HG03095 (cell line): ENCODE data around the gene ZNF225.
A peak's percentile ranks its signal among the peaks of the same experiment; 100 is the strongest.
"Not testable (repeated sequence)": the region's sequence is repeated elsewhere in the genome, so short reads cannot be mapped to it uniquely, and the experiment has no call there.

Experiments used
- ATAC-seq: cut with Tn5 transposase; IDR thresholded peaks from one replicate; pipeline ENCODE4 v1.9.1; 2021; ENCODE audit warnings: moderate library complexity; ENCODE audit not compliant: unreplicated experiment

Gene ZNF225

GRCh38 chr19:44156475-44156874 lies 43.3 kb downstream of the ZNF225 start:
- ATAC-seq, result no peak

- ATAC-seq, result no peak
Observed at GRCh38 chr19:44163789-44164188, 50.6 kb downstream of the ZNF225 start.

DNA sequence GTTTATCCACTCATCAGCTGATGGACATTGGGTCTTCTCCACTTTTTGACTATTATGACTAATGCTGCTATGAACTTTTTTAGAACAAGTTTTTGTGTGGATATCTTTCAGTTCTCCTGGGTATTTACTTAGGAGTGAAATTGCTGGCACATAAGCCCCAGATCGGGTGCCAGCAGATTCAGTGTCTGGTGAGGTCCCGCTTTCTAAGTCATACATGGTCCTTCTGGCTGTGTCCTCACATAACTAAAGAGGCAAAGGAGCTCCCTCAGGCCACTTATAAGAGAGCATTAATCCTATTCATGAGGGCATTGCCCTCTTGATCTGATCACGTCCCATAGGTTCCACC lies 51.1 kb downstream of the ZNF225 start:
- peak; percentile 8 for ATAC-seq

- ATAC-seq, result peak; percentile 78
Observed at GRCh38 chr19:44164673-44165512, 51.7 kb downstream of the ZNF225 start, which contains the start of gene ZNF226. Gene ZNF226, plus strand, starts transcription at chr19:44165100. Its CDS starts 4,981 bp downstream, at chr19:44170081.

DNA sequence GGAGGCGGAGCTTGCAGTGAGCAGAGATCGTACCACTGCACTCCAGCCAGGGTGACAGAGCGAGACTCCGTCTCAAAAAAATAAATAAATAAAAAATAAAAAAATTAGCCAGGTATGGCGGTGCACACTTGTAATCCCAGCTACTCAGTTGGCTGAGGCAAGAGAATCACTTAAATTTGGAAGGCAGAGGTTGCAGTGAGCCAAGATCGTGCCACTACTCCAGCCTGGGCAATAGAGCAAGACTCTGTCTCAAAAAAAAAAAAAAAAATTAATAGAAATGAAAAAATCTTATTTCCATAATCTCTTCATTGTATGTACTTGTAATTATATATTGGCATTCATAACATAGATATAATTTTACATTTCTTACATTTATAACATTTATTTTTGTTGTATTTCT lies 57.5 kb downstream of the ZNF225 start:
- not testable (repeated sequence) for ATAC-seq

GRCh38 chr19:44176590-44176989 lies 63.4 kb downstream of the ZNF225 start:
- no peak for ATAC-seq

DNA sequence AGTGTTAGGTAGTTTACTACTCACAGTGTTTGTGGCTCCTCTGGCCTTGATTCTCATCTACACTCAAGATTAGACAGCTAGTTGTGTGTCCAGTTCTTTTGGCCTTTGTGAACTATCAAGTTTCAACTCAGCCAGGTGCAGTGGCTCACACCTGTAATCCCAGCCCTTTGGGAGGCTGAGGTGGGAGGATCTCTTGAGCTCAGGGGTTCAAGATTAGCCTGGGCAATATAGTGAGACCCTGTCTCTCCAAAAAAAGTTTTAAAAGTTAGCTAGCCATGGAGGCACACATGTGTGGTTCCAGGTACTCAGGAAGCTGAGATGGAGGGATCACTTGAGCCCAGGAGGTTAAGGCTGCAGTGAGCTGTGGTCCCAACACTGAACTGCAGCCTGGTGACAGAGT lies 67.8 kb downstream of the ZNF225 start:
- no peak for ATAC-seq

GRCh38 chr19:44182145-44182544 lies 68.9 kb downstream of the ZNF225 start:
- no peak for ATAC-seq
